NCI-H345 treated with DMSO at 0.1 percent for 48 hours (cell line): ENCODE results near the gene TMEM101.
"Not testable (repeated sequence)": the region's sequence is repeated elsewhere in the genome, so short reads cannot be mapped to it uniquely, and the experiment has no call there.

Source experiments
- DNase-seq: peaks from one replicate; lab custom pipeline; 2025; ENCODE audit not compliant: unreplicated experiment; lab: John Stamatoyannopoulos, UW

TMEM101 gene

DNA sequence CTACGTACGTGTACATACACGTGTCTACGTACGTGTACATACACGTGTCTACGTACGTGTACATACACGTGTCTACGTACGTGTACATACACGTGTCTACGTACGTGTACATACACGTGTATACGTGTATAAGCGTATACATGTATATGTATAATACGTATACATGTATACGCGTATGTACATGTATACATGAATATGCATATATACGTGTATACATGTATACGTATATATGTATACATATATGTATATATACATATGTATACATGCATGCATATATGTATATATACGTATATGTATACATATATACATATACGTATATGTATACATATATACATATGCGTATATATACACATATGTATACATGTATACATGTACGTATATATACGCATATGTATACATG is 38.9 kb downstream of the TMEM101 start:
- DNase-seq, result no peak

GRCh38 chr17:43974382-43975266 is 40.1 kb downstream of the TMEM101 start:
- no peak for DNase-seq

- DNase-seq, result not testable (repeated sequence)
Observed at GRCh38 chr17:43972444-43973212, 42.1 kb downstream of the TMEM101 start.

GRCh38 chr17:43971436-43971835 is 43.3 kb downstream of the TMEM101 start:
- DNase-seq, result not testable (repeated sequence)

- no peak for DNase-seq
Observed at GRCh38 chr17:43970366-43970765, 44.4 kb downstream of the TMEM101 start.

- no peak for DNase-seq
Observed at GRCh38 chr17:43967251-43967875, 47.4 kb downstream of the TMEM101 start.

DNA sequence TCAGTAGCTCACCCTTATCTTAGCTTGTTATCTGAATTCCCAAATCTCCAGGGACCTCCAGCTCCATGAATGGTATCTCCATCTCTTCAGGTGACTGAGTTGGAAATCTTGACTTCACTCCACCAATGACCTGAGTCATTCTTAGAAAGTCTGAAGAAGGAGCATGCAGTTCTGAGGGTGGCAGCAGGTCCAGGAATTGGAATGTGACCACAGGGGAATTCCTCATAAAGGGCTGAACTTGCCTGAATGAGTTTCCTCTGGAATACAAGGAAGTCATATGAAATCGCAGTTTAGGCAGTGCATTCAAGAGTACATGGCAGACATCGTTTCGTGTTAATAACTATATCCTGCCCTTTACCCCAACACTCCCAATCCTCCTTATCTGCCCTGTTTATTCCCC is 48.5 kb downstream of the TMEM101 start:
- DNase-seq, result no peak

DNA sequence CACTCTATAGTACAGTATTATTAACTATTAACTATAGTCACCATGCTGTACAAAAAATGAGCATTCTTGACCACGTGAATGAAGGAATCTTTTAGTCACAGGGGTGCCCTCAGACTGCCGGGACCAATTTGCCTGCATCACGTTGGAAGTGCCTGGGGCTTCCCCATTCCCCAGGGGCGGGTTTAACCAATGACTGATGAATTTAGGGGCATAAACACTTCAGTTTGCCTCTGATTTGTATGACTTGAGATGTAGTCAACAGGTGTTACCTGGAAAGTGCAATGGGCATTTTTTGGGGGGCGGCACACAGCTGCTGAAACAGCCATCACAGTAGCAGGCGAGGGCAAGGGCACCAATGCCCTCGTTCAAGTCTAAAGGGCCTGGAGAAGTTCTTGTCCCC is 52.3 kb downstream of the TMEM101 start:
- no peak for DNase-seq

- DNase-seq, result no peak
Observed at GRCh38 chr17:43961954-43962353, 52.8 kb downstream of the TMEM101 start.

DNA sequence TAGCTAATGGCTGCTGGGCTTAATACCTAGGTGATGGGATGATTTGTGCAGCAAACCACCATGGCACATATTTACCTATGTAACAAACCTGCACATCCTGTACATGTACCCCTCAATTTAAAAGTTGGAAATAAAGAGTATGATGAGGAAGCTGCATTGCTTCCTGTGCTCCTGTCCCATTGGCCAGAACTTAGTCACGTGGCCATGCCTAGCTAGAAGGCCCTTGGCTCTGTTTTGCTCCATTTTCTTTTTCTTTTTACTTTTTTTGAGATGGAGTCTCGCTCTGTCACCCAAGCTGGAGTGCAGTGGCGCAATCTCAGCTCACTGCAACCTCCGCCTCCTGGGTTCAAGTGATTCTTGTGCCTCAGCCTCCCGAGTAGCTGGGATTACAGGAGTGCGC is 53.5 kb downstream of the TMEM101 start:
- DNase-seq, result not testable (repeated sequence)
